ENCODE data around the gene OSM.

OSM gene

DNA sequence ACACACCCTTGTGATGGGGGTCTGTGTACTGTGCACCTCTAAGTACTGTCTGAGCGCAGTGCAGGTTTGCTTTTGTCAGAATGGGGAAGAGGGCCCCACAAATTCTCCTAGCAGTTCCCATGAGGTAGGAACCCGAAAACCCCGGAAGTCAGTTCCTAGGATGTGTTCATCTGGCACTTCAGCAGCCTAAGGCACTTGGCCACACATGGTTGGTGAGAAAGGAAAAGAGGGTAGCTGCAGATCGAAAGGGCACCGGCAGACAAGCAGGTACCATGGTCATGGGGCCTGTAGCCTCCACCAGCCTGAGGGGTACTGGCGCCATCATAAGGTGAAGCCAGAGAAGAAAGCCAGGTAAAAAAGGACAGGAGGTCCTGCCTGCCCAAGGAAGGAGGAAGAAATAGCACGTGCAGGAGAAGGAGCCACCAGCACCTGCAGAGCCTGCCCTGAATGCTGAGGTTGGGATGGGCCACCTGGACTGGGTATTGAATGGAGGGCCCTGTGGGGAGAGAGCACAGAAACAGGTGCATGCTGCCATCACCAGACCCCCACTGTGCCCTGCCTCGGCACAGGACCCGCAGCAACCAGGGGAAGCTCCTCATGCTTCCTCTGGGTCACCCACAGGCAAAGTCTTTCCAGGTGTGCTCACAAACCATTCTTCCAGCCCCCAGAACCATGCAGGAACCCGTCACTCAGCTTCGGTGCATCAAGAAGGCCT is 30.8 kb upstream of the OSM start:
- no peak overlapping the region for H3K27ac ChIP-seq (ENCODE audit: low read length)
- H3K4me3 ChIP-seq (ENCODE audit: low read length), result no peak overlapping the region
- H3F3A ChIP-seq (ENCODE audit: insufficient read depth, low read length), result no peaks in the 10 kb centered on the region
- H3K9me2 ChIP-seq (replicated peaks; ENCODE audit: insufficient read depth, low read length), result no peaks in the 10 kb centered on the region
- DNase-seq, result no peak
- no peaks in the 10 kb centered on the region; the same call in 1 of the 2 replicates for H3K79me2 ChIP-seq (ENCODE audit: low read length)
- no peaks in the 10 kb centered on the region for H3K27me3 ChIP-seq (replicated peaks; ENCODE audit: insufficient read depth, low read length)
- no peak overlapping the region for H2AFZ ChIP-seq (ENCODE audit: low read length)
- no peak overlapping the region for H3K9ac ChIP-seq (ENCODE audit: low read length)
- no peak for TF ChIP-seq EZH2 (optimal IDR thresholded peaks at IDR 0.05; ENCODE audit: low read depth, low read length)
- TF ChIP-seq EZH2phosphoT487 (IDR thresholded peaks at IDR 0.05; ENCODE audit: low read length), result no peak
- TF ChIP-seq, protein P1, sequence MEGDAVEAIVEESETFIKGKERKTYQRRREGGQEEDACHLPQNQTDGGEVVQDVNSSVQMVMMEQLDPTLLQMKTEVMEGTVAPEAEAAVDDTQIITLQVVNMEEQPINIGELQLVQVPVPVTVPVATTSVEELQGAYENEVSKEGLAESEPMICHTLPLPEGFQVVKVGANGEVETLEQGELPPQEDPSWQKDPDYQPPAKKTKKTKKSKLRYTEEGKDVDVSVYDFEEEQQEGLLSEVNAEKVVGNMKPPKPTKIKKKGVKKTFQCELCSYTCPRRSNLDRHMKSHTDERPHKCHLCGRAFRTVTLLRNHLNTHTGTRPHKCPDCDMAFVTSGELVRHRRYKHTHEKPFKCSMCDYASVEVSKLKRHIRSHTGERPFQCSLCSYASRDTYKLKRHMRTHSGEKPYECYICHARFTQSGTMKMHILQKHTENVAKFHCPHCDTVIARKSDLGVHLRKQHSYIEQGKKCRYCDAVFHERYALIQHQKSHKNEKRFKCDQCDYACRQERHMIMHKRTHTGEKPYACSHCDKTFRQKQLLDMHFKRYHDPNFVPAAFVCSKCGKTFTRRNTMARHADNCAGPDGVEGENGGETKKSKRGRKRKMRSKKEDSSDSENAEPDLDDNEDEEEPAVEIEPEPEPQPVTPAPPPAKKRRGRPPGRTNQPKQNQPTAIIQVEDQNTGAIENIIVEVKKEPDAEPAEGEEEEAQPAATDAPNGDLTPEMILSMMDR (IDR thresholded peaks at IDR 0.05; ENCODE audit: low read length), result no peak
- no peak overlapping the region for H3K4me2 ChIP-seq (ENCODE audit: low read depth, low read length)
- no peaks in the 10 kb centered on the region for H3K36me3 ChIP-seq (replicated peaks; ENCODE audit: insufficient read depth, low read length)
- peaks cover 7% of the 10 kb centered on the region for H3K4me1 ChIP-seq (ENCODE audit: low read length)
- no peaks in the 10 kb centered on the region for H4K20me1 ChIP-seq (ENCODE audit: insufficient read depth, low read length)
- no peaks in the 10 kb centered on the region for H3K9me3 ChIP-seq (replicated peaks; ENCODE audit: insufficient read depth, low read length)

DNA sequence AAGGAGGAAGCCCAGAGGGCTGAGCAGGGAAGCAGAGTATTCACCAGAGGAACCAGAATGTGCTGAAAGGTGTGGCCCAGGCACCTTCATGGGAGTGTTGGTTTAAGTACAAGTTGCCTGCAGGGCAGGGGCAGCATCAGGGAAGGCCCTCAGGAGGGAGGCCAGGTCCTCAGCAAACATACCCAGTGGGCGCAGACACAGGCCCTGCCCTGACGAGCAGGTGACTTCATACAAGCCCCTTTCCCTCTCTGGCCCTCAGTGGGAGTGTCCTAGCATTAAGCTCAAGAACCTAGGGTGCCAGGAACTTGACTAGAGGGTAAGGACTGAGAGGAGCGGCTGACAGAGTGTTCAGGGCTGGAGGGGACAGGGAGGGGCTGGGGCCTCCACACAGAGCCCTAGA is 30.2 kb upstream of the OSM start:
- no peaks in the 10 kb centered on the region for H3K36me3 ChIP-seq (replicated peaks; ENCODE audit: insufficient read depth, low read length)
- H3K27me3 ChIP-seq (replicated peaks; ENCODE audit: insufficient read depth, low read length), result no peaks in the 10 kb centered on the region

DNA sequence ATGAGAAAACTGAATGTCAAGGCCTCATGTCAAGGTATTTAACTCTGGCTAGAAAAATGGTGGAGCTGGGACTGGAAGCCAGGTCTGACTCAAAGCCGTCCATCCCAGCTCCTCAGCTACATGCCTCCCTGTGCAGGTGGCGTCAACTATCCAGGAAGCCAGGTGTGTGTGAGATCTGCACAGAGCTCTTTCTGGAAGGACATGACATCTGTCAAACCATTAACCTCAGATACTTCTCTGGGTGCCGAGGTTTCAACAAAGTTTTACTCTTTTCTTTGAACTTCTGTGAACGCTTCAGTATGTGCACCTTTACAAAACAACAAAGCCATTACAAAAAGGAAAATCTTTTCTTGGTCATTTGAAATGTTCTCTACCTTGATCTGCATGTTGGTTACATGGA is 29.7 kb upstream of the OSM start:
- Histone ChIP-seq H3K9ac (ENCODE audit: low read length) (no peak overlapping the region), H3K4me1 (ENCODE audit: low read length) (no peaks in the 10 kb centered on the region), H3K4me3 (ENCODE audit: low read length) (no peak overlapping the region), H3K36me3 (replicated peaks; ENCODE audit: insufficient read depth, low read length) (no peaks in the 10 kb centered on the region), H3F3A (ENCODE audit: insufficient read depth, low read length) (no peaks in the 10 kb centered on the region), H3K4me2 (ENCODE audit: low read depth, low read length) (no peak overlapping the region), H3K9me2 (replicated peaks; ENCODE audit: insufficient read depth, low read length) (no peaks in the 10 kb centered on the region), H2AFZ (ENCODE audit: low read length) (no peak overlapping the region), H3K27ac (ENCODE audit: low read length) (no peak overlapping the region), H3K9me3 (replicated peaks; ENCODE audit: insufficient read depth, low read length) (no peaks in the 10 kb centered on the region), H3K27me3 (replicated peaks; ENCODE audit: insufficient read depth, low read length) (no peaks in the 10 kb centered on the region), H3K79me2 (ENCODE audit: low read length) (no peaks in the 10 kb centered on the region), H4K20me1 (ENCODE audit: insufficient read depth, low read length) (no peaks in the 10 kb centered on the region)
- no peak for DNase-seq
- TF ChIP-seq, protein P1 (IDR thresholded peaks at IDR 0.05; ENCODE audit: low read length), result no peak
- no peak for TF ChIP-seq EZH2phosphoT487 (IDR thresholded peaks at IDR 0.05; ENCODE audit: low read length)
- no peak for TF ChIP-seq EZH2 (optimal IDR thresholded peaks at IDR 0.05; ENCODE audit: low read depth, low read length)

More for the DNA sequence above, 30.2 kb upstream of the OSM start:
- Histone ChIP-seq H3K4me2 (ENCODE audit: low read depth, low read length) (no peak overlapping the region), H3K27ac (ENCODE audit: low read length) (no peak overlapping the region), H2AFZ (ENCODE audit: low read length) (no peak overlapping the region), H3K4me1 (ENCODE audit: low read length) (peaks cover 1% of the 10 kb centered on the region; the same call in 1 of the 2 replicates), H3K9ac (ENCODE audit: low read length) (no peak overlapping the region), H4K20me1 (ENCODE audit: insufficient read depth, low read length) (no peaks in the 10 kb centered on the region), H3F3A (ENCODE audit: insufficient read depth, low read length) (no peaks in the 10 kb centered on the region), H3K9me3 (replicated peaks; ENCODE audit: insufficient read depth, low read length) (no peaks in the 10 kb centered on the region), H3K4me3 (ENCODE audit: low read length) (no peak overlapping the region), H3K9me2 (replicated peaks; ENCODE audit: insufficient read depth, low read length) (no peaks in the 10 kb centered on the region), H3K79me2 (ENCODE audit: low read length) (no peaks in the 10 kb centered on the region)
- DNase-seq, result no peak
- TF ChIP-seq EZH2phosphoT487 (IDR thresholded peaks at IDR 0.05; ENCODE audit: low read length), result no peak
- TF ChIP-seq, protein P1 (IDR thresholded peaks at IDR 0.05; ENCODE audit: low read length), result no peak
- TF ChIP-seq EZH2 (optimal IDR thresholded peaks at IDR 0.05; ENCODE audit: low read depth, low read length), result no peak
